GM21786 (cell line): ENCODE results near the gene CBLN3.
A peak's percentile ranks its signal among the peaks of the same experiment; 100 is the strongest.

Experiments used
- ATAC-seq: cut with Tn5 transposase; IDR thresholded peaks from one replicate; pipeline ENCODE4 v1.9.1; 2021; ENCODE audit not compliant: unreplicated experiment

CBLN3 gene

GRCh38 chr14:24439830-24440605 lies 10.6 kb upstream of the CBLN3 start:
- no peak for ATAC-seq

- no peak for ATAC-seq
These were observed 9.8 kb upstream of the CBLN3 start for GRCh38 chr14:24439257-24439656.

GRCh38 chr14:24438223-24439097 lies 9.0 kb upstream of the CBLN3 start:
- ATAC-seq: no peak

GRCh38 chr14:24437736-24438067 lies 8.2 kb upstream of the CBLN3 start:
- no peak for ATAC-seq

GRCh38 chr14:24437020-24437735 lies 7.7 kb upstream of the CBLN3 start:
- ATAC-seq: no peak

GRCh38 chr14:24436355-24437019 lies 7.0 kb upstream of the CBLN3 start:
- peak; percentile 46 for ATAC-seq

GRCh38 chr14:24435998-24436354 lies 6.5 kb upstream of the CBLN3 start:
- no peak for ATAC-seq

GRCh38 chr14:24435192-24435810 lies 5.8 kb upstream of the CBLN3 start:
- no peak for ATAC-seq

GRCh38 chr14:24434676-24435075 lies 5.2 kb upstream of the CBLN3 start:
- no peak for ATAC-seq

GRCh38 chr14:24434036-24434435 lies 4.6 kb upstream of the CBLN3 start:
- no peak for ATAC-seq

- ATAC-seq: no peak
These were observed 3.0 kb upstream of the CBLN3 start for GRCh38 chr14:24432259-24433131.

GRCh38 chr14:24431569-24432258 lies 2.2 kb upstream of the CBLN3 start:
- peak; percentile 54 for ATAC-seq

- ATAC-seq: peak; percentile 36
These were observed 1.5 kb upstream of the CBLN3 start for GRCh38 chr14:24430682-24431568.

GRCh38 chr14:24430143-24430681 lies 744 bp upstream of the CBLN3 start:
- peak; percentile 47 for ATAC-seq

GRCh38 chr14:24428628-24429394 lies 657 bp downstream of the CBLN3 start:
- no peak for ATAC-seq

- ATAC-seq: no peak
These were observed 1.6 kb downstream of the CBLN3 start for GRCh38 chr14:24427537-24428508.
